Gastrocnemius medialis (tissue), 4 donors: ENCODE data around the gene TSPAN14.

ENCODE experiments used
- CTCF ChIP-seq, 5 experiments: fragments of 450-650 bp in 3 of 5; fragments of 200-600 bp in 2 of 5; sonication (generic) in 2 of 5; IDR thresholded peaks in 4 of 5; conservative IDR thresholded peaks in 1 of 5; 1 replicate in 4 of 5; 2 replicates in 1 of 5; pipeline ENCODE4 v1.5.1; 2016 to 2019; ENCODE audit warnings: antibody characterized with exemption in 5 of 5, mild to moderate bottlenecking in 3 of 5, moderate library complexity in 3 of 5
- POLR2A ChIP-seq, 2 donors: fragments of 450-650 bp; IDR thresholded peaks; one replicate each; pipeline ENCODE4 v1.6.1; 2017; ENCODE audit warnings: antibody characterized with exemption in 2 of 2, mild to moderate bottlenecking in 2 of 2, moderate library complexity in 2 of 2

- no peak for TF ChIP-seq CTCF (IDR thresholded peaks at IDR 0.05 in 4 of 5, conservative IDR thresholded peaks at IDR 0.05 in 1 of 5)
- no peak for TF ChIP-seq POLR2A (IDR thresholded peaks at IDR 0.05)
Observed at GRCh38 chr10:80580638-80581468, 126.7 kb downstream of the TSPAN14 start.
